ENCODE results near the gene FRMD4A.
"Not testable (repeated sequence)": the region's sequence is repeated elsewhere in the genome, so short reads cannot be mapped to it uniquely, and the experiment has no call there.

FRMD4A gene

DNA sequence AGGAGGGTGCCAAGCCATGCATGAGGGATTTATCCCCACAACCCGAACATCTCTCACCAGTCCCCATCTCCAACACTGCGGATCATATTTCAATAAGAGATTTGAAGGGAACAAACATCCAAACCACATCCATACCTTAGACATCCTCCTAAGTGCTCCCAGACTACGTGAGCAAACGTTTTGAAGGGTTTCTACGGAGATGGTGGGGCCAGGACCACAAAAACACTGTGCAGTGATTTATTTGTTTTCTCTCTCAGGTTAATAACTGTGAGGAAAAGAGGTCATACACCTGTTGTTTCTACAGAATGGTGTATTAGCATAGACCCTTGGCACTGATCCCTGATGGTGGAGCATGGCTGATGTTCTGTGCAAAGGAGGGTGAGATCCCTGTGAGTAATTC, 277.8 kb downstream of the FRMD4A start:
- no peak for DNase-seq (ENCODE audit: extremely low read depth, low read depth)
- no peak for TF ChIP-seq CTCF (IDR thresholded peaks at IDR 0.05; ENCODE audit: low read depth, low read length)

- TF ChIP-seq CTCF (IDR thresholded peaks at IDR 0.05; ENCODE audit: low read depth, low read length) = no peak
- no peak for DNase-seq (ENCODE audit: extremely low read depth, low read depth)
Observed at GRCh38 chr10:14050598-14050997, 280.1 kb downstream of the FRMD4A start.

DNA sequence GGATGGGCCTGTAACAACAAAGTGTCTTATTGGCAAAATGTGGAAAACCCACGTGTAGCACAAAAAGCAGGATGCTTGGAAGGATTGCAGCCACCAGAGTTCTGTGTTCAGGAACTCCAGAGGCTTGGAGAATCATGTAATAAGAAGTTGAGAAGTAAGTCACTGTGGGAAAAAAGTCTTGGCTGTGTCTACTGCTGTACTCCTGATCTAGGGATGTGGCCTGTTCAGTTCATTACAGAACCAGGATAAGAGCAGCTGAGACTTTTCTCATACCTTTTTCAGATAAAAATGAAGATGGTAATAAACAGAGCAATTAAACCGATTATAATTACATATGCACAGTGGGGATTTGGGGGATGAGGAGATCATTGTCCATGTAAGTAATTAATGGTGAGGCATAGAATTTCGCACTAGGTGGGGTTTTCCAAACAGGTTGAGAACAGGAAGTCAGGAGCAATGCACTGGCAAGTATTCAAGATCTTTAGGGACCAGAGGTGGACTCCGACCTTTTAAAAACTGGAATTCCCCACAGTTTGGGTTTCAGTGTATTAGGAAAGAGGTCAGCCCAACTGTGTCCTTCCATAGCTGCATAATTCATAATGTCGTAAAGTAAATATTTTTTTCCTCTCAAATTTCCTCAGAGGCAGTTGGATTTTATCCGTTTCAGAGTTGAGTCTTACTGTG, 281.7 kb downstream of the FRMD4A start:
- no peak for DNase-seq (ENCODE audit: extremely low read depth, low read depth)
- TF ChIP-seq CTCF (IDR thresholded peaks at IDR 0.05; ENCODE audit: low read depth, low read length) = no peak

DNA sequence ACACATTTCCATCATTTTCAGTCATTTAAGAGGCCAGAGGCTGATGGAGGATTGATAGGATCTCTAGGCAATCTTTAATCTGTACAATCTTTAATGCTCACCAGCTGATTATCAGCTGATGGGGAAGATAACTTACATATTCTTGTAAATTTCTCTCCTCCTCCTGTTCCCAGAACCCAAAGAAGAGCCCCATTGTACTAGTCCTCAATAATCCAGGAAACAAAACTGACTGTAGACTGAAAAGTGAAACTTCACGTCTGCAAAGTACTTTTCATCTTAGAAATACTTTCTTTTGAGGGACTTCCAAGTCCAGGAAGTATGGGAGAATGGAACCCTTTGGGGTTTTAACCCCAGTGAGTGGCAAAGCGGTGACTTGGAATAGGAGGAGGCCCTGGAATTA, 283.3 kb downstream of the FRMD4A start:
- DNase-seq (ENCODE audit: extremely low read depth, low read depth) = no peak
- no peak for TF ChIP-seq CTCF (IDR thresholded peaks at IDR 0.05; ENCODE audit: low read depth, low read length)

DNA sequence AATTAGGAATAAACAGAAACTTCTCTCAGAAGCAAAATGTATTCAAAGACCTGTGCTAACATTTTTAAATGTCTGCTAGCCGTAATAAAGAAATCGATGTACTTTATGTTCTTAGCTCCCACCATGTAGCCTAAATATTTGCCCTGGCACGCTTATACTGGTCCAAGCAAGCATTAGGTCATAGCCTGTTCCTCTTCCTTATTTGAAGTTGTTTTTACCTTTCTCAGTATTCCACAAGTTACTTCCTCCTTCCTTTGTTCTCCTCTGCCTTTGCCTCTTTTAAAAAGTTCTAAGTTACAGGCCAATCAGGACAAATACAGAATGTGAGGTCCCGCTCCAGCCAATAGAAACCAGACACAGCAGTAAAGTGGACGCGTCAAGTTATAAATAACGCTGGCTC, 288.7 kb downstream of the FRMD4A start:
- not testable (repeated sequence) for DNase-seq (ENCODE audit: extremely low read depth, low read depth)

DNA sequence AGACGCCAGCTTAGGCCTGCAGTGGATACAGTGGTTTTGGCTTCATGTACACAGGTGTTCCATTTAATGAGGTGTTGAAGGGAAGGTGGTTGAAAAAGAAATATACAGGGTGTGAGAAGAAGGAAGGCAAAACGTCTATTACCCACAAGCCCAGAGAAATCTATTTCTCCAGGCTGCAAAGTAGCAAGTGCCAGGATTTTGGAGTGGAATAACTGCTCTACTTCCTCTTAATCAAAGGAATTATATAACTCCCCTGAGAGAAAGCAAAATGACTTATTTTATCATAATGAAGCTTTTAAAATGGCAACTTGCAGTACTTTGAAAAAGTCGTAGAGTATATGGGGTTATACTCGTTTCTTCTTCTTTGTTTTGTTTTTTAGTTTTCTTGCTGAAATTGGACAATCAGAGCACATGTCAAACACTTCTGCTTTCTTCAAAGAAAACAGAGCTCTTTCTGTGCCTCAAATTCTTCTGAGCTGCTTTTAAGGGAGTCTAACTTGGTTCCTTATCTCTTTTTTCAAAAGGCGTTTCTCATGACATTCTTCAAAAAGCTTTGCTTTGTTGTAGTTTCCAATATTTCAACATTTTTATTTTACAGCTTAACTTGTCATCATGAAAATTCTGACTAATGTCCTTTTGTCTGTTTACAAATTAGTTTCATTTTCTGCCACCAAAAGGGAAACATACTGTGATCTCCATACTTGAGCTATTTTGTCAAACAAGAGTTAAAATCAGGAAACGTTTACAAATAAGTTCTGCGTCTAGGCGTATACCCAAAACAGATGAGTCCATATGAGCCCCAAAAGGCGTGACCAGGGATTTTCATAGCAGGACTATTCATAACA, 289.7 kb downstream of the FRMD4A start:
- no peak for DNase-seq (ENCODE audit: extremely low read depth, low read depth)
- no peak for TF ChIP-seq CTCF (IDR thresholded peaks at IDR 0.05; ENCODE audit: low read depth, low read length)

DNA sequence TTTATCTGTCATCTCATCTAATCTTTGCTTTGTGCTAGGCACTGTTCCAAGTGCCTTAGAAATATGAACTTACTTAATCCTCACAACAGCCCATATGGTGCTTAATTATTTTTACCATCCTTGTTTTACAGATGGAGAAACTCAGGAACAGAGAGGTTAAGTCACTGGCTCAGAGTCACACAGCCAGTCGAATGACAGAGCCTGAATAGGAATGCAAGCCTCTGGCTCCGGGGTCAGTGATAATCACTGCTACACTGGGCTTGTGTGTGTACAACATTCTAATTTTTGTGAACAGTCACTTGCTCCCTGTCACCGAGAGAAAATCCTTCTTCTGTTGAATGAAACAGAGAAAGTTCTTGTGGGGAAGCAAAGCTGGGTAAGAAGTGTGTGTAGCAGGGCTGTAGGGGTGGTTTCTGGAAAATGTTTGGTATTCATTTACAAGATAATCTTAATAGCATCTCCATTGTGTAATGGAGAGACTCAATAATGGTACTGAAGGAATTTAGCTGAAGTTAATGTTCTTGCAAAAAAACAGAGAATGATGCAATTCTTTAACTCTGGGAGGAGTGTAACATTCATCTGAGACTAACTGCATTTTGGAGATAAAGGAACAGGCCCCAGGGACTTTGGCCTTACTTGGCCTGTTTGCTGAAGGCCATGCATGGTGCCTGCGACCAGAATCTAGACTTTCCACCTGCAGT, 290.6 kb downstream of the FRMD4A start:
- TF ChIP-seq CTCF (IDR thresholded peaks at IDR 0.05; ENCODE audit: low read depth, low read length) = no peak
- peak; percentile 51 for DNase-seq (ENCODE audit: extremely low read depth, low read depth)

Data from AG09319 (cell line).